Measurements from ENCODE around the gene EFR3B.
"Not testable (repeated sequence)": the region's sequence is repeated elsewhere in the genome, so short reads cannot be mapped to it uniquely, and the experiment has no call there.

The EFR3B gene

DNA sequence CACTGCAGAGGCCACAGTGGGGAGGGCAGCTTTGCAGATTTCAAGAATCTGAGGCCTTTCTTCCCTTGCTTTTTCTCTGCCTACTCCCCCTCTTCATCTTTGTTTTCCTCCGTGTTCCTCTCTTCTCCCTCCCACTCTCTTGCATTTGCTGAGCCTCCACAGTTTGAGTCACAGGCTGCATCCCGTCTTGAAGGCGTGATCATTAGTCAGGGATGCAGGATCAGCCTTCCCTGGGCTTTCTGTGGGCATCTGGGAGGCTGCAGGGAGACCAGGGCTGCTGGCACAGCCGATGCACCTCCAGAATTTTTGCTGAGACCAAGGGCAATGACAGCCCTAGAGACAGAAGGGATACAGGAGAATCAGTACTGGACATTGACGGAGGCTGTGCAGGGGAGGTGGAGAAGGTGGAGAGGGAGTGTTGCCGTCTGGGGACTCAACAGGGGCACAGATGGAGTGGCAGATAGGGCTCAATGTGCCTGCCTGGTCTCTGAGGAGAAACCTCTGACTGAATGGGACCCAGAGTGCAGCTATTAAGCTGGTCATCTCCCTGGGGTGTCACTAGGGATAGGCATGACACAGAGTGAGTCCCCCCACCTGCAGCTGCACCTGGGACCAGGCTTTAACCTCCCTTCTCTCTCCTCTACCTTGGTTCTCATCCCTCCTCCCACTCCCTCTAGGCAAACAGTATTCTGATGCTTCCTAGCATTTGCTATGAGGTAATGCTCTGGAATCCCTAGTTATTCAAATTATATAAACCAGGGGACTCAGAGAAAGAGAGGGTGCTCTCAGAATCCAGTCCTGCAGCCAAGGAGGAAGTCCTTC, 41.2 kb upstream of the EFR3B start:
- Histone ChIP-seq H2BK120ac (ENCODE audit: low read depth, low read length) (no peak overlapping the region), H3K23ac (ENCODE audit: low read length) (no peak overlapping the region), H3K9ac (ENCODE audit: low read length) (no peak overlapping the region), H2BK5ac (ENCODE audit: low read length) (no peak overlapping the region), H3K27me3 (ENCODE audit: insufficient read depth, low read length, poor library complexity) (no peaks in the 10 kb centered on the region), H3K4me1 (ENCODE audit: control insufficient read depth, low read depth, low read length) (no peaks in the 10 kb centered on the region), H4K8ac (ENCODE audit: low read depth, low read length) (no peak overlapping the region), H2AK5ac (ENCODE audit: low read length) (no peak overlapping the region), H3K36me3 (ENCODE audit: control insufficient read depth, insufficient read depth, low read length) (no peaks in the 10 kb centered on the region), H3K4ac (ENCODE audit: low read depth, low read length) (no peak overlapping the region), H3K18ac (ENCODE audit: low read length) (no peak overlapping the region), H3K79me1 (ENCODE audit: low read length) (no peaks in the 10 kb centered on the region), H3K56ac (ENCODE audit: low read length) (no peak overlapping the region), H3K4me3 (ENCODE audit: low read length) (no peak overlapping the region), H2BK15ac (replicated peaks; ENCODE audit: low read depth) (no peak overlapping the region), H4K5ac (ENCODE audit: low read length) (no peak overlapping the region), H3K79me2 (ENCODE audit: control insufficient read depth, insufficient read depth, low read length) (no peaks in the 10 kb centered on the region), H3K27ac (ENCODE audit: low read depth, low read length) (no peak overlapping the region), H3K4me2 (ENCODE audit: low read length) (no peak overlapping the region)
- no CpG with 5 or more reads among the region's 6 CpGs for WGBS (ENCODE audit: extremely low coverage, insufficient coverage, low lambda C conversion rate)
- DNase-seq: no peak

DNA sequence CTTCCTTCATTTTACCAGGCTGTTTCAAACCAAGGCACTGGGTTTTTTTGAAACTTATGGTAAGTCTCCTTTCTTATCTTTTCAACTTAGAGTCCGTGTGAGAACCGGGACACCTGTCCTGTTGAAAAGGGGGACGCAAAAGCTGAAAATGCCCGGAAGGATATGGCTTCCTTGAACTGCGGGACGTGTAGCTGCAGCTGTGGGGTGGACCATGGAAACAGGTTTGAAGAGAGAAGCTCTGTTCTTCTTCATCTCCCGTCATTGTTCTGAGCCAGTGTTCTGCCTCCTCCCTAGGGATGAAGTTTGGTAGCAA, 40.6 kb upstream of the EFR3B start:
- no peak overlapping the region for H3K18ac ChIP-seq (ENCODE audit: low read length)
- no peak overlapping the region for H3K27ac ChIP-seq (ENCODE audit: low read depth, low read length)
- no peaks in the 10 kb centered on the region for H3K4me1 ChIP-seq (ENCODE audit: control insufficient read depth, low read depth, low read length)
- H4K5ac ChIP-seq (ENCODE audit: low read length): no peak overlapping the region
- DNase-seq: no peak
- no peak overlapping the region for H3K9ac ChIP-seq (ENCODE audit: low read length)
- no peak overlapping the region for H2BK5ac ChIP-seq (ENCODE audit: low read length)
- no peak overlapping the region for H3K4me3 ChIP-seq (ENCODE audit: low read length)
- H3K27me3 ChIP-seq (ENCODE audit: insufficient read depth, low read length, poor library complexity): no peaks in the 10 kb centered on the region
- no peak overlapping the region for H3K4ac ChIP-seq (ENCODE audit: low read depth, low read length)
- H2BK120ac ChIP-seq (ENCODE audit: low read depth, low read length): no peak overlapping the region
- H3K23ac ChIP-seq (ENCODE audit: low read length): no peak overlapping the region
- no peak overlapping the region for H3K56ac ChIP-seq (ENCODE audit: low read length)
- H4K8ac ChIP-seq (ENCODE audit: low read depth, low read length): no peak overlapping the region
- no peaks in the 10 kb centered on the region for H3K79me2 ChIP-seq (ENCODE audit: control insufficient read depth, insufficient read depth, low read length)
- H2BK15ac ChIP-seq (replicated peaks; ENCODE audit: low read depth): no peak overlapping the region
- no peaks in the 10 kb centered on the region for H3K36me3 ChIP-seq (ENCODE audit: control insufficient read depth, insufficient read depth, low read length)
- WGBS (ENCODE audit: extremely low coverage, insufficient coverage, low lambda C conversion rate): no CpG with 5 or more reads among the region's 7 CpGs
- H3K79me1 ChIP-seq (ENCODE audit: low read length): no peaks in the 10 kb centered on the region
- H2AK5ac ChIP-seq (ENCODE audit: low read length): no peak overlapping the region
- no peak overlapping the region for H3K4me2 ChIP-seq (ENCODE audit: low read length)

DNA sequence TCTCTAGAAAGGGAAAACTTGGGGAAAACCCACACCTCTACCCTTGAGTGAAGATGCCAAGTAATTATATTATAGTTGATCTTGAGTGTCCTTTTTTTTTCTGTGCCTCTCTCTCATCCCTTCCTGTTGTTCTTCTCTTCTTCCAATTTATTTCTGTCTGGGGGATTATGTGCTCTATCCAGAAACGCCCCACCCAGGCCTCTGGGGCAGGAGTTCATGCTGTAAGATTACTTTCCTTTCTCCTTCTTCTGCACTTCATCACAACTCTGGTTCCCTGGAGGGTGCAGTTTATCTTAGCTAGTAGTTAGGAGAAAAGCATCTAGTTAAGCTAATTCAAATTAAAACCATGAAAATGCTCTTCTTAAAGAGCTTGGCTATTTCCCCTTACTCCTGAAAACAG, 39.8 kb upstream of the EFR3B start:
- no peak overlapping the region for H2BK5ac ChIP-seq (ENCODE audit: low read length)
- no peaks in the 10 kb centered on the region for H3K27me3 ChIP-seq (ENCODE audit: insufficient read depth, low read length, poor library complexity)
- no peak overlapping the region for H2AK5ac ChIP-seq (ENCODE audit: low read length)
- H3K36me3 ChIP-seq (ENCODE audit: control insufficient read depth, insufficient read depth, low read length): no peaks in the 10 kb centered on the region
- no peak overlapping the region for H4K5ac ChIP-seq (ENCODE audit: low read length)
- H3K4ac ChIP-seq (ENCODE audit: low read depth, low read length): no peak overlapping the region
- H3K27ac ChIP-seq (ENCODE audit: low read depth, low read length): no peak overlapping the region
- H4K8ac ChIP-seq (ENCODE audit: low read depth, low read length): no peak overlapping the region
- H3K23ac ChIP-seq (ENCODE audit: low read length): no peak overlapping the region
- no peaks in the 10 kb centered on the region for H3K79me2 ChIP-seq (ENCODE audit: control insufficient read depth, insufficient read depth, low read length)
- H3K4me2 ChIP-seq (ENCODE audit: low read length): no peak overlapping the region
- no peak overlapping the region for H3K9ac ChIP-seq (ENCODE audit: low read length)
- no peak for DNase-seq
- H3K79me1 ChIP-seq (ENCODE audit: low read length): no peaks in the 10 kb centered on the region
- no peaks in the 10 kb centered on the region for H3K4me1 ChIP-seq (ENCODE audit: control insufficient read depth, low read depth, low read length)
- no peak overlapping the region for H2BK120ac ChIP-seq (ENCODE audit: low read depth, low read length)
- no peak overlapping the region for H3K18ac ChIP-seq (ENCODE audit: low read length)
- H2BK15ac ChIP-seq (replicated peaks; ENCODE audit: low read depth): no peak overlapping the region
- H3K56ac ChIP-seq (ENCODE audit: low read length): no peak overlapping the region
- no peak overlapping the region for H3K4me3 ChIP-seq (ENCODE audit: low read length)
- WGBS (ENCODE audit: extremely low coverage, insufficient coverage, low lambda C conversion rate): no CpG with 5 or more reads among the region's 1 CpG

DNA sequence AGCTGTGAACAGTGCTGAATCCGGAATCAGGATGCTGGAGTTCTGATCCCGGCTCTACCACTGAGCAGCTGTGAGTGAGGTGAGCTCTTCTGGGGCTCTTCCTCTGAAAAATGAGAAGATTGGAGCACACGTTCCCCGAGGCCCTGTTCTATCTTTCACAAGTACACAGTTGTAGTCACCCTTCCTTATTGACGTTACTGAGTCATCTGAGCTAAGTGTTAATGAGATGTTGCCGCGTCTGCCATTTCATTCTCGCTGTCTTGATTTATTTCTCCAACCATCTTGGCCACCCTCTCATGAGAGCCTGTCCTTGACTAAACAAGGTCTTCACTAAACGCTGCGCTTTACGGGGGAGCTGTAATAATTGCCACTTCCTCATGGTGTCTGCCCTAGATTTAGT, 31.9 kb upstream of the EFR3B start:
- no peaks in the 10 kb centered on the region for H3K4me1 ChIP-seq (ENCODE audit: control insufficient read depth, low read depth, low read length)
- H3K79me1 ChIP-seq (ENCODE audit: low read length): no peaks in the 10 kb centered on the region
- no peak overlapping the region for H2BK15ac ChIP-seq (replicated peaks; ENCODE audit: low read depth)
- DNase-seq: no peak
- no peaks in the 10 kb centered on the region for H3K36me3 ChIP-seq (ENCODE audit: control insufficient read depth, insufficient read depth, low read length)
- no peak overlapping the region for H4K8ac ChIP-seq (ENCODE audit: low read depth, low read length)
- no peaks in the 10 kb centered on the region for H3K27me3 ChIP-seq (ENCODE audit: insufficient read depth, low read length, poor library complexity)
- no CpG with 5 or more reads among the region's 11 CpGs for WGBS (ENCODE audit: extremely low coverage, insufficient coverage, low lambda C conversion rate)
- no peak overlapping the region for H3K9ac ChIP-seq (ENCODE audit: low read length)
- H3K4ac ChIP-seq (ENCODE audit: low read depth, low read length): no peak overlapping the region
- H2AK5ac ChIP-seq (ENCODE audit: low read length): no peak overlapping the region
- no peak overlapping the region for H3K56ac ChIP-seq (ENCODE audit: low read length)
- no peak overlapping the region for H4K5ac ChIP-seq (ENCODE audit: low read length)
- no peak overlapping the region for H3K4me3 ChIP-seq (ENCODE audit: low read length)
- no peak overlapping the region for H2BK120ac ChIP-seq (ENCODE audit: low read depth, low read length)
- H3K23ac ChIP-seq (ENCODE audit: low read length): no peak overlapping the region
- no peaks in the 10 kb centered on the region for H3K79me2 ChIP-seq (ENCODE audit: control insufficient read depth, insufficient read depth, low read length)
- H2BK5ac ChIP-seq (ENCODE audit: low read length): no peak overlapping the region
- H3K18ac ChIP-seq (ENCODE audit: low read length): no peak overlapping the region
- no peak overlapping the region for H3K4me2 ChIP-seq (ENCODE audit: low read length)
- H3K27ac ChIP-seq (ENCODE audit: low read depth, low read length): no peak overlapping the region

DNA sequence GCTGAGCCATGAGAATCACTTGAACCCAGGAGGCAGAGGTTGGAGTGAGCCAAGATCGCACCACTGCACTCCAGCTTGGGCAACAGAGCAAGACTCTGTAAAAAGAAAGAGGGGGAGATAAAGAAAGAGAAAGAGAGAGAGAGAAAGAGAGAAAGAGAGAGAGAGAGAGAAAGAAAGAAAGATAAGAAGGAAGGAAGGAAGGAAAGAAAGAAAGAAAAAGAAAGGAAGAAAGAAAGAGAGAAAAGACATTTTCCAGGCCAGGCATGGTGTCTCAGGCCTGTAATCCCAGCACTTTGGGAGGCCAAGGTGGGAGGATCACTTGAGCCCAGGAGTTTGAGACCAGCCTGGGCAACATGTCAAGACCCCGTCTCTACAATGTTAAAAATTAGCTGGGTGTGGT, 30.5 kb upstream of the EFR3B start:
- H3K4me2 ChIP-seq (ENCODE audit: low read length); H2AK5ac ChIP-seq (ENCODE audit: low read length); H3K4me3 ChIP-seq (ENCODE audit: low read length); H3K56ac ChIP-seq (ENCODE audit: low read length); H3K9ac ChIP-seq (ENCODE audit: low read length); H2BK120ac ChIP-seq (ENCODE audit: low read depth, low read length); H4K5ac ChIP-seq (ENCODE audit: low read length); H3K79me2 ChIP-seq (ENCODE audit: control insufficient read depth, insufficient read depth, low read length); H3K4me1 ChIP-seq (ENCODE audit: control insufficient read depth, low read depth, low read length); DNase-seq; H3K23ac ChIP-seq (ENCODE audit: low read length); H3K18ac ChIP-seq (ENCODE audit: low read length); H3K79me1 ChIP-seq (ENCODE audit: low read length); H3K36me3 ChIP-seq (ENCODE audit: control insufficient read depth, insufficient read depth, low read length); H3K27ac ChIP-seq (ENCODE audit: low read depth, low read length); H3K4ac ChIP-seq (ENCODE audit: low read depth, low read length); H4K8ac ChIP-seq (ENCODE audit: low read depth, low read length); H2BK5ac ChIP-seq (ENCODE audit: low read length); H3K27me3 ChIP-seq (ENCODE audit: insufficient read depth, low read length, poor library complexity); H2BK15ac ChIP-seq (replicated peaks; ENCODE audit: low read depth): not testable (repeated sequence)
- no CpG with 5 or more reads among the region's 2 CpGs for WGBS (ENCODE audit: extremely low coverage, insufficient coverage, low lambda C conversion rate)

DNA sequence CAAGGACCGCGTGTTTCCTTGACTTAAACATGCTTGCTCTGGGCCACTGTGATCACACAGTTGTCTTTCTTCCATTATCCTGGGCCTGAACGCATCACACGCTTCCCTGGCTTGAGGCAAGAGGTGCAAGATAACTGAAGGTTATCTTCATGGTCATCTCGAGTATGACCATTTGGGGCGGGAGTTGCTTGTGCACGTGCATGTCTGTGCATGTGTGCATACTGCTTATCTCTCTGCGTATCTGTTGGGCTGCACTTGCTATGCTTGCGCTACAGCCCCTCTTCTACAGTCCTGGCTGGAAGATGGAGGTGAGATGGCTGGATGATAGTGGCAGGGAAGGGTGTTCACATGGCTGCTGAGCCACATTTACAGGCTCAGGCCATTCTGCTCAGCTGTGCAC, 27.2 kb upstream of the EFR3B start:
- H4K5ac ChIP-seq (ENCODE audit: low read length): no peak overlapping the region
- H3K4me1 ChIP-seq (ENCODE audit: control insufficient read depth, low read depth, low read length): no peaks in the 10 kb centered on the region
- no peak overlapping the region for H3K56ac ChIP-seq (ENCODE audit: low read length)
- H3K79me1 ChIP-seq (ENCODE audit: low read length): no peaks in the 10 kb centered on the region
- no peaks in the 10 kb centered on the region for H3K36me3 ChIP-seq (ENCODE audit: control insufficient read depth, insufficient read depth, low read length)
- no peak overlapping the region for H3K4me3 ChIP-seq (ENCODE audit: low read length)
- H4K8ac ChIP-seq (ENCODE audit: low read depth, low read length): no peak overlapping the region
- no peak overlapping the region for H2BK120ac ChIP-seq (ENCODE audit: low read depth, low read length)
- no peak overlapping the region for H2BK15ac ChIP-seq (replicated peaks; ENCODE audit: low read depth)
- no peak overlapping the region for H3K9ac ChIP-seq (ENCODE audit: low read length)
- H2BK5ac ChIP-seq (ENCODE audit: low read length): no peak overlapping the region
- H3K4ac ChIP-seq (ENCODE audit: low read depth, low read length): no peak overlapping the region
- no peak overlapping the region for H3K23ac ChIP-seq (ENCODE audit: low read length)
- DNase-seq: no peak
- H3K79me2 ChIP-seq (ENCODE audit: control insufficient read depth, insufficient read depth, low read length): no peaks in the 10 kb centered on the region
- no peak overlapping the region for H2AK5ac ChIP-seq (ENCODE audit: low read length)
- H3K18ac ChIP-seq (ENCODE audit: low read length): no peak overlapping the region
- no peak overlapping the region for H3K4me2 ChIP-seq (ENCODE audit: low read length)
- H3K27ac ChIP-seq (ENCODE audit: low read depth, low read length): no peak overlapping the region
- H3K27me3 ChIP-seq (ENCODE audit: insufficient read depth, low read length, poor library complexity): no peaks in the 10 kb centered on the region
- WGBS (ENCODE audit: extremely low coverage, insufficient coverage, low lambda C conversion rate): no CpG with 5 or more reads among the region's 9 CpGs

Data from mesendoderm (in vitro differentiated cells).